GM11168 (cell line): ENCODE results near the gene OR5A2.
"Not testable (repeated sequence)": the region's sequence is repeated elsewhere in the genome, so short reads cannot be mapped to it uniquely, and the experiment has no call there.

ENCODE experiments used
- in situ Hi-C: fragments of 300-500 bp; cut with MboI; formaldehyde crosslinking; loops from one replicate; pipeline ENCODE4 v1.12.0; 2022; ENCODE audit warnings: low sequenced_read_pairs; ENCODE audit not compliant: unreplicated experiment

OR5A2 gene, protein sequence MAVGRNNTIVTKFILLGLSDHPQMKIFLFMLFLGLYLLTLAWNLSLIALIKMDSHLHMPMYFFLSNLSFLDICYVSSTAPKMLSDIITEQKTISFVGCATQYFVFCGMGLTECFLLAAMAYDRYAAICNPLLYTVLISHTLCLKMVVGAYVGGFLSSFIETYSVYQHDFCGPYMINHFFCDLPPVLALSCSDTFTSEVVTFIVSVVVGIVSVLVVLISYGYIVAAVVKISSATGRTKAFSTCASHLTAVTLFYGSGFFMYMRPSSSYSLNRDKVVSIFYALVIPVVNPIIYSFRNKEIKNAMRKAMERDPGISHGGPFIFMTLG

DNA sequence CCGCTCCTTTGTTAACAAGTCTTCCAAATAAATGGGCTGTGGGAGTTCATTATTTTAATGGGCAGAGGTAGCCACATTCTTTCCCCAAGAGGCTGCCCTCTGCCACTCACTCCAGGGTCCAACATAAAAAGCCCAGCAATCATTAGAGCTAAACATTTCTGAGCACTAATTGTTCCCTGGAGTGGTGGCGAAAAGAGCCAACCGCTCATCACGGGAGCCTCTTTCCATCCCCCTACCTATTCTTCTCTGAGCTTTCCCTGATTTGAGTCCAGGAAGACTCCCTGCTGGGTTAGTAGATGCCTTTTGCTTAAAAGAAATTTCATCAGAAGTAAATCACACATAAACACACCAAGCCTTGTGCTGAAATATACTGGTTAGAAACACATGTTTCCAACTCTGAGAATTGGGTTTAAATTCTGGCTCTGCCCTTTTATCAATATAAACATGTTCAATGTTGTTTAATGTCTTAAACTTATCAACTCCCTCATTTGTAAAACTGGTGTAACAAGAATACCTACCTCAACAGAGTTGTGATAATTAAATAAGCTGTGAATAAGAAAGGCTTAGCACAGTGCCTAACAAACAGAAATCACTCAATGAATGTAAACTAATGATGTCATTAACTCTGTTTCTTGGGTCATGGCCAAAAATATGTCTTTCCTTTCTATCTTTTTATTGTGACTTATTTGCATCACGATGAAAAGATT is at the start of gene OR5A2:
Gene OR5A2 (minus strand): TSS at position 53 of the 707 bp plus-strand sequence. CDS start 3,460 bp downstream, outside the sequence.
- in situ Hi-C loops: loop anchor here (10.0 kb wide), 1 partner anchor 252 kb away; the partner anchor contains the start of gene DTX4

DNA sequence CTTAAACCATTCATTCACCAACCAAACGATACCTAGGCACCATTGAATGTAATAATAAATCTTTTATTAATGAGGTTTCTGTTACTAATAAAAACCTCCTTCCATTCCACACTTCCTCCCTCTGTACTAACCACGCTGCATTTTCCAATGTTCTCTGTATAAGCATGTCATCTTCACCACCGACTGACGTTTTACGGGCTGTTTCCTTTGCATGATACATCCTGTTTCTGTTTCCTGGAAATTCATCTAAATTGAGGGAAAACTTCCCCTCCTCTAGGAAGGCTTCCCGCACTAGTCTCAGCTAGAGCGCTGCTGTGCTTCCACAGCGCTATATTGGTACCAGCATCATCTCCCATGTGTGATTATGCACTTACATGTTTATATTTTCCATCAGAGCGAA is 49.0 kb upstream of the OR5A2 start:
- in situ Hi-C loops: no loop called here

DNA sequence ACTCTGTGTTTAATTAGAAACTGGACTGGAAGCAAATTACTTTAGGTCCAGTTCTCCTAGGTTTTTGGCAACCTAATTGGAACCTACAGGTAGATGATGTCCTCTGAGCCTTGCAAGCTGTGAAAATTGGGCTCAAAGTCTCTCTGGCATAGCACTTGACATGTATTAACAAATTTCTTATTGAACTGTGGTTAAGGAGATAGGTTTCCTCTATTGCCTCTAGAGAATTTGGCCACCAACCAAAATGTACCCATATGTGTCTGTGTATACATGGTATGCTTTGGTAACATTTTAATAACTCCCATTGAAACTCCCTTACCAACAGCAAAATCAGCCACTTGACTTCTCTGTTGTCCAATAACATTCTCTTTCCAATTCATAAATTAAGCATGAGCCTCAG is 46.8 kb upstream of the OR5A2 start, which contains the start of gene OR4D10:
Gene OR4D10 (plus strand): TSS at position 301 of the 400 bp plus-strand sequence. CDS start 4,115 bp downstream, outside the sequence.
- in situ Hi-C loops: no loop called here

DNA sequence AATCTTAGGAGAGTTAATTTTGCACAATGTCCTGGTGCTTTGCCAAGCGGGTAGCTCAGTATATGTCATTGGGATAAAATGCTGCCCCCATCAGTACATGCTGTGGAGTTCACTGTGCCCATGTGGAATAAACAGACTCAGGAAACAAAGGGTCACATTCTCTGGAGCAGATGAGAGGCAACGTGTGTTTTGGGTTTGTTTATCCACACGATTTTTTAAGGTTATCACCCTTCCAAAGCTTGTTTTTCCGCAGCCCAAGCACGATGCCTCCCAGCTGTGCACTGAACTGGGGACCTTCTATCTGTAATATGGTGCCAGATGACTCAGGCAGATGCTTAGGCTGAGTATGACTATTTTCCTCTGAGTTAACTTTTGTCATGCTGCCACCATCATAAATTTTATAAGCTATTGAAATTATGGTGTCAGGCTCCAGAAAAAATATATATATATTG is 37.0 kb upstream of the OR5A2 start:
- in situ Hi-C loops: no loop called here

DNA sequence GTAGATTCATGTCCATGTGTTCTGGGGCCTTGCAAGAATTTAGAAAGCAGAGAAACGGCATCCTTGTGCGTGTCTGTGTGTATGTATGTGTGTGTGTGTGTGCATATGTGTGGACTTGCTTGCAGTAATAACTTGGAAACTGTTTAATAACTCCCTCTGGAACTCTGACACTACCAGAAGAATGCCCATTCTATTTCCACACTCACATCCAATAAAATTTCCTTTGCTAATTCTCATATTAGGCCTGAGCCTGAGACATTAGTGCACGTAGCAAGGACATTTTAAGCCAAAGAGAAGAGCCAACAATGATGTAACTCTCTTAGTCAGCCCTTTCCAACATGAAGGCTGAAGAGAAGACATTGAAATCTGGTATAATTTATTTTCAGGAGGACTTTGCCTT is 33.7 kb upstream of the OR5A2 start:
- in situ Hi-C loops: no loop called here

DNA sequence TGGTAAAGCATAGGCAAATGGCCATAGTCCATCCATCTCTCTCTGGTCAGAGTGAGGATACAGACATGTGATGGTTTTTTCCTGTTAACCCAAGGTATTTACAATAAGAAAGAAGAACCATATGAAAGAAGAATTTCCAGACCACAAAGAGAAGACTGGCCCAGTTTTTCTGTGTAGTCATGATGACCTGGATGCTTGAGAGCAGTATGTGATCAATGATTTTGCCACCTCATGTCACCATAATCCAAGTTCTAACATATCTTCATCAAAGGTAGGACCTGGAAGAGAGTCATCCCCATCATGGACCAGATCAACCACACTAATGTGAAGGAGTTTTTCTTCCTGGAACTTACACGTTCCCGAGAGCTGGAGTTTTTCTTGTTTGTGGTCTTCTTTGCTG is 30.4 kb upstream of the OR5A2 start, which contains the start of gene OR4D6:
Gene OR4D6 (plus strand): TSS at position 301 of the 400 bp plus-strand sequence. CDS start 0 bp downstream, at position 301.
- in situ Hi-C loops: no loop called here

DNA sequence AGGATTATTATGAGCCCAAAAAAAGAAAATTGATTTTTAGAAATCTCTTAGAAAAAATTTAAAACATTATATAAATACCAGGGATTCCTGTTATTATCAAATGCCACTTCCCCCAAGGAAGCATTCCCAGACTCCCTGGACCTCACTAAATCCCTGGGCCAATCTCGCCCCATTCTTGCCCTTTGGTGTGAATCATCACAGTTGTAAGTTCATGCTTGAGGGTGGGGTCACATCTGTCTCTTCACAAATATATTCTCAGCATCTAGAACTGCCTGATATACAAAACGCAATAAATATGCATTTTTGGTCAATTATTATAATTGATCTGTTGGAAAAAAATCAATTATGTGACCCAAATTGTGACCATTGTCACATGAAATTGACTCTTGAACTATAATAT is 22.3 kb upstream of the OR5A2 start:
- in situ Hi-C loops: no loop called here

DNA sequence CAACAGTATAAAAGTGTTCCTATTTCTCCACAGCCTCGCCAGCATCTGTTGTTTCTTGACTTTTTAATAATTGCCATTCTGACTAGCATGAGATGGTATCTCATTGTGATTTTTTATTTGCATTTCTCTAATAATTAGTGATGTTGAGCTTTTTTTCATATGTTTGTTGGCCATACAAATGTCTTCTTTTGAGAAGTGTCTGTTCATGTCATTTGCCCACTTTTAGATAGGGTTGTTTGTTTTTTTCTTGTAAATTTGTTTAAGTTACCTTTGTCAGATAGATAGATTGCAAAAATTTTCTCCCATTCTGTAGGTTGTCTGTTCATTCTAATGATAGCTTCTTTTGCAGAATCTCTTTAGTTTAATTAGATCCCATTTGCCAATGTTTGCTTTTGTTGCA is 19.4 kb upstream of the OR5A2 start:
- in situ Hi-C loops: not testable (repeated sequence)

DNA sequence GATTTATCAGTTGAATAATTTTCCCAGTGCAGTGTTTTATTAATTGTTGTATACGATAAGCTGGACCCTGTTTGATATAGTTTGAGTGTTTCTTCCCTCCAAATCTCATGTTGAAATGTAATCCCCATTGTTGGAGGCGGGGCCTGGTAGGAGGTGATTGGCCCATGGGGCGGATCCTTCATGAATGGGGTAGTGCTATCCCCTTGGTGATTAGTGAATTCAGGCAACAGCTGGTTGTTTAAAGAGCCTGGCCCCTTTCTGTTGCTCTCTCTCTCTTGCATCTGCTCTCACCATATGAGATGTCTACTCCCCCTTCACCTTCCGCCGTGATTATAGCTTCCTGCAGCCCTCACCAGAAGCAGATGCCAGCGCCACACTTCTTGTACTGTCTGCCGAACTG is 11.6 kb upstream of the OR5A2 start:
- in situ Hi-C loops: no loop called here

DNA sequence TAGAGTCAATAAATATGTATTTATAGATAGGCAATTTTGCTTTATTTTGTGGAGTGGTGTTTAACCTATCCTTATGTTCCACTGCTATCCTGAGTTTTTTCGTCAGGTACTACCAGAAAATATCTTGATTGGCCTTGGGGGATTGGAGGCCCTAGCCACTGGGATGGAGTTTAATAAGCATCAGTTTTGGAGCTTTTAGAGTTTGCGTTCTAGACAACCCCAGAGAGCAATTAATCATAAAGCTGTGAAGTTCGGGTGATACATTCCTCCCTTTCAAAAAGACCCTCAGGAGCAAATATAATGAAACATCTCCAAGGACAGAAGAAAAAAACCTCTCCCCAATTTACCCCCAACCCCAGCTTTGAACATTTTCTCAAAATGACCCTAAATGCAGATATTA is 10.0 kb upstream of the OR5A2 start, which contains the start of gene OR5A1:
Gene OR5A1 (plus strand): TSS at position 301 of the 400 bp plus-strand sequence. CDS start 6,700 bp downstream, outside the sequence.
- in situ Hi-C loops: no loop called here

DNA sequence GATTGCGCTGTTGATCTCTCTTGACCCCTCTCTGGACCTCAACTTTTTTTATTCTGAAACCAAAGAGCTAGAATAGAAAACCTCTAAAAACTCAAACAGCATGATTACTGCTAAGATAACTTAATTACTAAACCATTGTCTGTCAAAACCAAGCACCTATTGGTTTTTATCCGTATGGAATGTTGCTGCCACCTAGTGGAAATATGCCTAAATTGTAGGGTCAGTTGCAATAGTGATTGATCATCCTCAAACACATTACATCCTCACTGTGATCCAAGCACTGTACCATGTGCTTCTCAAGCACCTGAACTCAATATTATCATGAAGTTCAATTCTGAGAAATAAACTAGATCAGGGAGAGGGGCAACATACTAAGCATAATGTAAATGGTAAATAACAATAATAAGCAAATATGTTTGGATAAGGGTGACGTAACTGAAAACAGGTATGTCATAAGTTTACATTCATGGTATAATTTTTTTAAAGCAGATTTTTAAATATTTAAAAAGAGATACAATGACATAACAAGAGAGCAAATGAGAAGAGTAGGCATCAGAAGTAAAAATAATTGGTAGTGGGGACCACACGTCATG is 3.8 kb upstream of the OR5A2 start:
- in situ Hi-C loops: loop anchor here (10.0 kb wide), 1 partner anchor 255 kb away; the partner anchor contains the start of gene DTX4

DNA sequence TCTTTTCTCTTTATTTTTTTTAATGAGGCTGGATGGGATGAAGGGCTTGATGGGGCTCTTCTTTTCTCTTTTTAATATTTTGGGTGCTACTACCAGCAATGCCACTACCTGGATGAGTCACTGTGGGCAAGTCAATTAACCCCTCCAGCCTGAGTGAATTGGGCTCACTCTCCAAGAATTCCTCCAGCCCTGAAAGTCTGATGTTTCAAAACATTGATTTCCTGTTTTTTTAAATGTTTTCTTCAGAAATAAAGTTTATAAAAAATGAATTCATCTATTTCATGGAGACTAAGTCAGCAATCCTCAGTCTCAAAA is 812 bp upstream of the OR5A2 start:
- in situ Hi-C loops: loop anchor here (10.0 kb wide), 1 partner anchor 252 kb away; the partner anchor contains the start of gene DTX4

DNA sequence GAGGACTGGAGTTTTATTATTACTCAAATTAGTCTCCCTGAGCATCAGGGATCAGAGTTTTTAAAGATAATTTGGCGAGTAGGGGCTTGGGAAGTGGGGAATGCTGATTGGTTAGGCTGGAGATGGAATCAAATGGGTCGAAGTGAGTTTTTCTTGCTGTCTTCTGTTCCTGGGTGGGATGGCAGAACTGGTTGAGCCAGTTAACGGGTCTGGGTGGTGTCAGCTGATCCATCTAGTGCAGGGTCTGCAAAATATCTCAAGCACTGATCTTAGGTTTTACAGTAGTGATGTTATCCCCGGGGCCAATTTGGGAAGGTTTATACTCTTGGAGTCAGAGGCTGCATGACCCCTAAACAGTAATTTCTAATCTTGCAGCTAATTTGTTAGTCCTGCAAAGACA is 1.1 kb downstream of the OR5A2 start:
- in situ Hi-C loops: loop anchor here (10.0 kb wide), 1 partner anchor 250 kb away; the partner anchor contains the start of gene DTX4

DNA sequence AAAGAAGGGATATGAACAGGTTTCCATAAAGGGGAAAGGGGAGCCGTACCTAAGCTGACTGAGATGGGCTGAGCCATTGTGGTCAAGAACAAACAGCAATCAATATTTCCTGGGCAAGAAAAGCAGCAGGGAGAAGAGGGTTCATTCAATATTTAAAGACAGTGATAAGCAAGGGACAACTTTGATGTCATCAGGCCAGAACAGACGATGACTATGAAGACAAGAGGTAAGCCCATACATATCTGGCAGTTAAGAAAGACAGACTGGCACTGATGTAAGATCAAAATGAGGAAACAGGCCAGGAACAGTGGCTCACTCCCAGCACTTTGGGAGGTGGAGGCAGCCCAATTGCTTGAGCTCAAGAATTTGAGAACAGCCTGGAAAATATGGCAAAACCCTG is 2.4 kb downstream of the OR5A2 start:
- in situ Hi-C loops: loop anchor here (10.0 kb wide), 1 partner anchor 249 kb away; the partner anchor contains the start of gene DTX4

DNA sequence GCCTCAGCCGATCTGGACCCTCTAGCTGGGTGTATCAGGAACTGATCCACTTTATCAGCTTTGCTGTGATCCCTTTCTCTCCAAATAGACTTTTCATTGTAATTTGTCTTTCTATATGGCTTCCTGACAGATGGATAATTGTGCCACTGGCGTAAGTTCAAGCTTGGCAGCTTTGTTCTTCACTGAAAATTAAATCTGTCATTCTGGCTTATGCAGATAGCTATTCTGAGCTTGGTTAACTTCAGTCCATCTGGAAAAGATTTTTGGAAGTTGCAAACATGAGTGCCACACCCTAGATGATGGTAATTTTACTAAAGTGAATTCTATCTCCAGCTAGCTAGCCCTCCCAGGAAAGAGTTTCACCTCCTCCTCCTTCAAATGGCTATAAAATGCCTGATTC is 8.1 kb downstream of the OR5A2 start:
- in situ Hi-C loops: no loop called here

DNA sequence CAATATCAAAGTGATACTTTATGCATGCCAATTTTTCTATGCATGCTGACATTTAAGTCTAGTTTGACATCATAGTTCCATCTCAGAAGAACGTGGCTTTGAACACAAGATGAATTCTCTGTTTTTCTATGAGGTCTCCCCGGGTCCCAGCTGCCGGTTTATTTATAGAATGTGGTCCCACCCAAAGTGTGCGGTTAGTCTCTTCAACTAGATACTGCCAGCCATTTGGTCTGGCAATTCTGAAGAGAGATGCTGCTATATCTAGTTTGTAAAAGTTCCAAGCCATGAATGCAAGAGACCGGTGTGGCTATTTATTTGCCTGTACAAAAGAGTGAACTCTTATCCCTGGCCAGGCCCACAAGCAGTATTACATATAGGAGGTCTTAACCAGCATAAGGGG is 9.2 kb downstream of the OR5A2 start:
- in situ Hi-C loops: no loop called here

DNA sequence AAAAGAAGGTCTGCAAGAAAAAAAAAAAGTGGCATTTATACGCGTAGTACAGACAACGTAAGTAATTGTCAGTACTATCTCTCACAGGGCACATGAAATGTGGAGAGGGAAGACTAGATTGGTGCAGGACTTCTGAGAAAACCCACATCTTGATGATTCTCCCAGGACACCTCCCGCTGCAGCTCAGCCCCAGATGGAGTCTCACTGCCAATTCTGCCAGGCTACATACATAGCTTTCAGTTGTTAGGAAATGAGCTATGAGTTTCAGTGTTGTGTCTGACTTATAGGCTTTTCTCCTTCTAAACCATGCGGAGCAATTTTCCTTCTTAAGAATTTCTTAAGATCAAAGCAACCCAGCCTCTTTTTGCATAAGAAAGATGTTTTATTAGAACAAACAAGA is 9.6 kb downstream of the OR5A2 start:
- in situ Hi-C loops: no loop called here

DNA sequence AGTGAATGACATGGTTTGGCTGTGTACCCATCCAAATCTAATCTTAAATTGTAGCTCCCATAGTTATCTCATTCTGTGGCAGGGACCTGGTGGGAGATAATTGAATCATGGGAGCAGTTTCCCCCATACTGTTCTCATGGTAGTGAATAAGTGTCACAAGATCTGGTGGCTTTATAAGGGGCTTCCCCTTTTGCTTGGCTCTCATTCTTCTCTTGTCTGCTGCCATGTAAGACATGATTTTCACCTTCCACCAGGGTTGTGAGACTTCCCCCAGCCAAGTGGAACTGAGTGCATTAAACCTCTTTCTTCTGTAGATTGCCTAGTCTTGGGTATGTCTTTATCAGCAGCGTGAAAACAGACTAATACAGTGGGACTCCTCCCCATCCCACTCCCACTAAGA is 11.1 kb downstream of the OR5A2 start:
- in situ Hi-C loops: no loop called here

DNA sequence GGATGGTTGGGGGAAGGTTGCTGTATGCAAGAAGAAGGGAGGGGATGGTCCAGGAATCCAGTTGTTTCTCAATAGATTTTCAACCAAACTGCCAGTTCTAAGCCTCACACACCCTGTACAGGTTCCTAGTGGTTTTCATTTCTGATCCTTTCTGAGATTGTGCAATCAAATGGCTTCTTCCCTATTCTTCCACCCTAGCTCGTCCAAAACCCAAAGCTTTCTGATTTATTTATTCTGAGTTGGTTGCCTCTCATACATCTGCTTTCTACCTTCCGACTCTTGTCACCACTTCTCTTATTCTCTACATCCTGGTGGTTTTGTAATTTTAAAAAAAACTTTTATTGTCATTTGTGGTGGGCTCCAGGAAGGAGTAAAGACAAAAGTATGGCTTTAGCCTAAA is 12.6 kb downstream of the OR5A2 start:
- in situ Hi-C loops: no loop called here

DNA sequence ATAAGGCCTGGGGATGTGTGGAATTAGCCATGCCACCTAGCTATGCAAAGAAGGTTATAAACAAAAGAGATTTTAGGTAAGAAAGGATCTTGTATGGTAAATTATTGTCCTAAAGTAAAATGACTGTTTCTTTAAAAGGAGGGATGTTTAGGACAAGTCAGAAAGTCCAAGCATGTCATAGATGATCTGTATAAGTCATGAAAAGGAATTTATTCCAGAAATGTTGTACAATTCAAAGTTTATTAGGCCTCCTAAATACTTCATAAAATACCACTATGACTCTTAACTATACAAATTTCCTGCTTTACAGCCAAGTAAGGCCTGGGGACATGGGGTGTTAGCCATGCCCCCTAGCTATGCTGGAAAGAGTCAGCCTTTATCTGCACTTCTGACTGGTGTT is 22.7 kb downstream of the OR5A2 start:
- in situ Hi-C loops: no loop called here

DNA sequence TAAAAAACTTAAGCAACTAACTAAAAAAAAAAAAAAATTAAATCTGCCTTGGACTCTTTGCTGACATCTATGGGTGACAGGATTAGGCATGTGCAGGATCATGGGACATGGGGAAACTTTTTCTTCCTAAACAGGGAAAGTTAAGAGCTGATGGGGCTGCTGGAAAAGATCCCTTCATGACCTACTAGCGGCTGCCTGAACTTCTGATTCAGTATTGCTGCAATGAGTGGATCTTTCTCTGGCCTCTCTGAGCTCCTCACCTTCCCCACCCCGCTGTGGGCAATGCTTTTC is 25.0 kb downstream of the OR5A2 start:
- in situ Hi-C loops: no loop called here
